Pancreas (tissue), 10 donors: ENCODE results near the gene HEATR9. TPM values are rescaled to one million over a fixed set of nuclear protein-coding genes. Genes with fewer than 3 reads are reported as not detected.

Source experiments
- ATAC-seq, 4 donors: fragments of 200-7000 bp; cut with Tn5 transposase; one replicate each; pipeline versions ENCODE4 v1.8.0 to v1.9.1; 2020; ENCODE audit warnings: mild to moderate bottlenecking in 4 of 4, moderate library complexity in 4 of 4
- DNase-seq, 6 donors: peaks; one replicate each; pipeline ENCODE4 v3.0.0-alpha.2; 2020
- FAIRE-seq: peaks from 2 replicates; lab custom pipeline; 2012; peaks lifted over from hg19 to GRCh38; lab: Jason Lieb, UNC
- H3K27ac ChIP-seq, 4 donors: fragments of 200-600 bp; sonication (generic); 1 replicate in 3 of 4; 2 replicates in 1 of 4; pipeline versions ENCODE4 v1.5.0 to v1.8.0; 2020
- H3K27me3 ChIP-seq, 4 donors: fragments of 200-600 bp; one replicate each; pipeline ENCODE4 v1.8.0; 2021
- H3K36me3 ChIP-seq, 3 donors: fragments of 200-600 bp; sonication (generic) in 1 of 3; one replicate each; pipeline versions ENCODE4 v1.5.0 to v1.8.0; 2020 to 2021
- H3K4me1 ChIP-seq, 3 donors: fragments of 200-600 bp; one replicate each; pipeline ENCODE4 v1.8.0; 2021
- H3K4me3 ChIP-seq, 4 donors: fragments of 200-600 bp; sonication (generic) in 2 of 4; one replicate each; pipeline versions ENCODE4 v1.5.0 to v1.8.0; 2020 to 2021
- H3K9me3 ChIP-seq, 4 donors: fragments of 200-600 bp; one replicate each; pipeline ENCODE4 v1.8.0; 2021
- CTCF ChIP-seq, 4 donors: fragments of 200-600 bp; sonication (generic) in 3 of 4; IDR thresholded peaks; one replicate each; pipeline versions ENCODE4 v1.5.0 to v1.8.0; 2021; ENCODE audit warnings: antibody characterized with exemption in 4 of 4
- WGBS, 2 donors: extraction: QIAGEN DNeasy Blood & Tissue Kit; methylation state at CpG; one replicate each; pipeline ENCODE4 v1.1.7; 2013; 5-methylcytosine and 5-hydroxymethylcytosine counted together
- intact Hi-C, 3 donors: fragments of 100-400 bp; cut with DNase I; formaldehyde crosslinking; loops; one replicate each; pipeline versions ENCODE4 v1.11.1 to v1.14.2; 2022
- polyA plus RNA-seq, 2 donors: library from polyadenylated mRNA; stranded (reverse); fragments of 200-250 nt; gene quantifications; one replicate each; pipeline ENCODE4 v1.2.3, GENCODE V29; 2013
- total RNA-seq, 6 donors: library from RNA; stranded (reverse); fragmentation: NEBNext Ultra II Directional in 4 of 6; extraction: Animal tissue kit (Norgen Biotek cat#: 25700) in 4 of 6; gene quantifications; one replicate each; pipeline versions ENCODE4 v1.2.1 to v1.2.4, GENCODE V29; 2021 to 2023
- donor health status: healthy with polysubstance abuse.
- donor health status: DM: no; HTN: no; CAD: no; lungs with moderate emphysema.
- donor health status: DM: no; HTN: no; CAD: no.
- donor health status: control.
- donor health status: control.
- donor health status: Bipolar disorder and iron deficiency.
- donor health status: DM: yes; HTN: yes; CAD: no.
- donor health status: DM: no; HTN: no; CAD: no.
- donor health status: DM: no; HTN: no; CAD: no.
- donor health status: DM: yes; HTN: yes; CAD: no.

HEATR9 gene
- total and polyA plus RNA-seq, 8 donors, result not detected

GRCh38 chr17:35906926-35907637 is 38.4 kb upstream of the HEATR9 start:
- H3K4me3 ChIP-seq, result no peak overlapping the region
- no peak for TF ChIP-seq CTCF (IDR thresholded peaks at IDR 0.05)
- no peaks in the 10 kb centered on the region for H3K36me3 ChIP-seq
- intact Hi-C loops, result no loop called here
- ATAC-seq, result no peak
- H3K27ac ChIP-seq, result no peak overlapping the region
- no peaks in the 10 kb centered on the region for H3K4me1 ChIP-seq
- FAIRE-seq, result no peak
- 52 to 74% methylated on average over 3 of the region's 3 CpGs for WGBS, 2 donors
- DNase-seq, result no peak
- H3K9me3 ChIP-seq, result no peaks in the 10 kb centered on the region
- H3K27me3 ChIP-seq, result no peaks in the 10 kb centered on the region

GRCh38 chr17:35906191-35906925 is 37.7 kb upstream of the HEATR9 start:
- Histone ChIP-seq H3K4me3 (no peak overlapping the region), H3K36me3 (no peaks in the 10 kb centered on the region), H3K27ac (no peak overlapping the region), H3K27me3 (no peaks in the 10 kb centered on the region), H3K9me3 (no peaks in the 10 kb centered on the region), H3K4me1 (no peaks in the 10 kb centered on the region)
- intact Hi-C loops, result no loop called here
- WGBS, 2 donors, result 67 to 81% methylated on average over 5 of the region's 5 CpGs
- TF ChIP-seq CTCF (IDR thresholded peaks at IDR 0.05), result no peak
- DNase-seq (no peak), FAIRE-seq (no peak), ATAC-seq (no peak)

GRCh38 chr17:35903451-35903850 is 34.8 kb upstream of the HEATR9 start:
- no peaks in the 10 kb centered on the region for H3K36me3 ChIP-seq
- no peaks in the 10 kb centered on the region for H3K4me1 ChIP-seq
- H3K9me3 ChIP-seq, result no peaks in the 10 kb centered on the region
- no peak for TF ChIP-seq CTCF (IDR thresholded peaks at IDR 0.05)
- ATAC-seq (no peak), DNase-seq (no peak), FAIRE-seq (no peak)
- no peak overlapping the region for H3K27ac ChIP-seq
- intact Hi-C loops, result no loop called here
- H3K27me3 ChIP-seq, result no peaks in the 10 kb centered on the region
- 89 to 96% methylated on average over 5 of the region's 5 CpGs for WGBS, 2 donors
- no peak overlapping the region for H3K4me3 ChIP-seq

- H3K9me3 ChIP-seq, result no peaks in the 10 kb centered on the region
- H3K36me3 ChIP-seq, result no peaks in the 10 kb centered on the region
- DNase-seq (no peak), FAIRE-seq (no peak), ATAC-seq (no peak)
- intact Hi-C loops, result no loop called here
- 84 to 86% methylated on average over 9 of the region's 9 CpGs for WGBS, 2 donors
- no peaks in the 10 kb centered on the region for H3K4me1 ChIP-seq
- TF ChIP-seq CTCF (IDR thresholded peaks at IDR 0.05), result no peak
- no peak overlapping the region for H3K27ac ChIP-seq
- no peaks in the 10 kb centered on the region for H3K27me3 ChIP-seq
- no peak overlapping the region for H3K4me3 ChIP-seq
Measured at GRCh38 chr17:35901631-35902175, 33.0 kb upstream of the HEATR9 start.
